Choroid plexus epithelial cell (primary cell): Measurements from ENCODE around the gene SCAPER.

Source experiments
- DNase-seq: peaks from one replicate; pipeline ENCODE4 v3.0.0-alpha.2; 2010; ENCODE audit warnings: low read depth
- H3K4me3 ChIP-seq: 2 replicates; pipeline ENCODE4 v1.5.1; 2011; ENCODE audit warnings: low read depth, mild to moderate bottlenecking, control low read depth, low read length, moderate library complexity
- CTCF ChIP-seq: conservative IDR thresholded peaks from 2 replicates; pipeline ENCODE4 v1.5.1; 2011; ENCODE audit warnings: low read depth, mild to moderate bottlenecking, control low read depth, inconsistent platforms, low read length, moderate library complexity

SCAPER gene

DNA sequence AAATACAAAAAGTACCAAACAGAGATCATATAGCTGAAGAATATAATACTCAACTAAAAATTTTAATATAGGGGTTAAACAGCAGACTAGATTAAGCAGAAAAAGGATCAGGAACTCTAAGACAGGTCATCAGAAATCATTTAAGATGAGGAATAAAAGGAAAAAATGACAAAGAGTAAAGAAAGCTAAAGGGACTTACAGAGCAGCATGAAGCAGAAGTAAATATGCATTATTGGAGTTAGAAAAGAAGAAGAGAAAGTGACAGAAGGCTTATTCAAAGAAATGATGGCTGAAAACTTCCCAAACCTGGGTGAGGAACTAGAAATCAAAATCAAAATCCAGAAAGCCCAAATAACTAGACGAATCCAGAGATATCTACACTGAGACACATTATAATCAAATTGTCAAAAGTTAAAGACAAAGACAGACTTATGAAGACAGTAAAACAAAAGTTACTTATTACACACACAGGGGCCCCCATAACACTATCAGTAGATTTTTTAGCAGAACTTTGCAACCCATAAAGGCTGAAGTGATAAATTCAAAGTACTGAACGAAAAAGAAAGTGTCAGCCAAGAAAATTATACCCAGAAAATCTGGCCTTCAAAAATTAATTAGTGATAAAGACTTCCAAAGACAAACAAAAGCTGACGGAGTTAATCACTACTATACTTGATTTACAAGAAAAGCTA is 95.6 kb downstream of the SCAPER start:
- no peak for DNase-seq
- TF ChIP-seq CTCF: no peak
- no peak overlapping the region for H3K4me3 ChIP-seq

- no peak for TF ChIP-seq CTCF
- no peak for DNase-seq
- no peak overlapping the region for H3K4me3 ChIP-seq
Observed at GRCh38 chr15:76803049-76803571, 102.0 kb downstream of the SCAPER start.

GRCh38 chr15:76802411-76802810 is 102.7 kb downstream of the SCAPER start:
- no peak for DNase-seq
- H3K4me3 ChIP-seq: no peak overlapping the region

DNA sequence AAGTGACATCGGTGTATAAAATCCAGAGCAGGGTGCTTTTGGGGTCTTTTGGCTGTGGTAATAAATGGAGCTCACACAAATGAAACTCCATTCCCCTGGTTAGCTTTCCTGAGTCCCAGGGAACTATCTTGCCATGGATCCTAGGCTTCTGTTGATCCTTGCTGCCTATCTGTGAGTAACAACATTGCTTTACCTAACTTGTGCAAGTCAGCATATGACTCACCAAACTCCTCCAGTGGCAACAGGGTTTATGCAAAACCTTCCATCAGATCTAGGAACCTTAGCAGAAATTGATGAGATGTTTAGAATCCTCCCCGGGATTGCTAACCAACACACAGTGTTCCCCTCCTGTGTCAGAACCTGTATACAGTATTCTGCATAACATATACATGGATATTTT is 105.4 kb downstream of the SCAPER start:
- DNase-seq: peak; percentile 80

More at GRCh38 chr15:76802411-76802810, 102.7 kb downstream of the SCAPER start:
- TF ChIP-seq CTCF: no peak

DNA sequence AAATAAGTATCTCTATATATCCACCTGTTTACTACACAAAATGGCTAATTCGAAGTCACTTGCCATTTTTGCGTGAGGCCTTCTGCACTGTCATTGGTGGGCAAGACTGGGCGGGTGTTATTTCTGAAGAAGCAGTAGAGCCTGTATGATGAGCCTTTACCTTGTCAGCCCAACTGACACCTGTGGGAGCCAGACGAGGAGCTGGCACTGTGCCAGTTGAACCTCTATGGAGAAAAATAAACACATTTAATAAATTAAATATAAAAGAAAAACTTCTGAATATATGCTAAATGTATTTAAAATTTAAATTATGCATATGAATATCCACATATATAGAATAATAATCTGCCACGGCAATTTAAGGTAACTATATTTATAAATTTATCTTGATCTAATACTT is 109.9 kb downstream of the SCAPER start:
- DNase-seq: no peak
- no peak for TF ChIP-seq CTCF
- no peak overlapping the region for H3K4me3 ChIP-seq

More for the DNA sequence above, 105.4 kb downstream of the SCAPER start:
- no peak overlapping the region for H3K4me3 ChIP-seq
- TF ChIP-seq CTCF: no peak

DNA sequence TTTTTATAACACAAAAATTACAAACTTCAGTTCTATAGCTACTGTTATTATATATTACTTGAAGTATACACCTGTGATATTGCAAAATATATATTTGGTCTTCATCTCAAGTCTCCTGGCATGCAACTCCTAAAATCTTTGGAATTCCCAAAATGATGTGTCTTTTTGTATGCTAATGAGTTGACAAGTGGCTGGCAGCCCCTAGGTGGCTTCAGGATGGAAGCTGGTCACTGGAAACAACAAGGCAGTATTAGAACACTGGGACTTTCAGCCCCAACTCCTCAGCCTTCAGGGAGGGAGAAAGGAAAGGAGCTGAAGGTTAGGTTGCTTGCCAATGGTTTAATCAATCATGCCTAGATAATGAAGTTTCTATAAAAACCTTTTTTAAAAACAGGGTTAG is 112.0 kb downstream of the SCAPER start:
- no peak overlapping the region for H3K4me3 ChIP-seq
- TF ChIP-seq CTCF: no peak
- DNase-seq: no peak

DNA sequence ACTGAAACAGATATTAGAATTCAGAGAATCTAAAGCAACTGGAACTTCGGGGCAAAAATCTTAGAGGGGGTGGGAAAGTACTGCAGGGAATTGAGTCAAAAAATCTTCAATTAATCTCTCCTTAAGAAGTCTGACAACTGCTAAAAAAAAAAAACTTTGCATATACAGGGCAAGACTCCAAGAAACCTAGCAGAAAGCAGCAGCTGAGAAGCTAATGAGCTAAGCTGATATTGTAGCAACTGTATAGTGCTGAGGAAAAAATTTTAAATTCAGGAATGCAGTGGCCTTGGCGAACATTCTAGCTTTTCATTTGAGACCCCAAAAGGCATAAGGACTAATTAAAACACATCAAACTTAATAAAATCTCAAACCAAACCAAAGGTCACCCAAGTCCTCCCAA is 113.6 kb downstream of the SCAPER start:
- TF ChIP-seq CTCF: no peak
- H3K4me3 ChIP-seq: no peak overlapping the region
- no peak for DNase-seq
